Endothelial cell of umbilical vein (primary cell): ENCODE data around the gene GPR137.

ENCODE experiments used
- CTCF ChIP-seq, 2 donors: IDR thresholded peaks; 1 replicate in 1 of 2; 2 replicates in 1 of 2; pipeline ENCODE4 v1.5.1; 2011; ENCODE audit warnings: low read length in 2 of 2, mild to moderate bottlenecking in 2 of 2, moderate library complexity in 2 of 2, control low read depth in 1 of 2, inconsistent platforms in 1 of 2, low read depth in 1 of 2; ENCODE audit not compliant: insufficient read depth in 1 of 2; ENCODE audit errors: extremely low read depth in 1 of 2
- POLR2A ChIP-seq: IDR thresholded peaks from 2 replicates; pipeline ENCODE4 v1.6.1; 2012; ENCODE audit warnings: low read depth, mild to moderate bottlenecking, control low read depth, low read length
- POLR2AphosphoS5 ChIP-seq: IDR thresholded peaks from 2 replicates; pipeline ENCODE4 v1.6.1; 2012; ENCODE audit warnings: low read depth, mild to moderate bottlenecking, control low read depth, low read length, moderate library complexity; ENCODE audit not compliant: insufficient read depth

GRCh38 chr11:64306876-64307622, 21.4 kb downstream of the GPR137 start:
- no peak for TF ChIP-seq POLR2AphosphoS5
- TF ChIP-seq CTCF (IDR thresholded peaks at IDR 0.05; ENCODE audit: extremely low read depth in 1 of 2, insufficient read depth in 1 of 2, low read depth in 1 of 2, low read length in 2 of 2): no peak
- no peak for TF ChIP-seq POLR2A
